Measurements from ENCODE around the gene EVC2.

The EVC2 gene

DNA sequence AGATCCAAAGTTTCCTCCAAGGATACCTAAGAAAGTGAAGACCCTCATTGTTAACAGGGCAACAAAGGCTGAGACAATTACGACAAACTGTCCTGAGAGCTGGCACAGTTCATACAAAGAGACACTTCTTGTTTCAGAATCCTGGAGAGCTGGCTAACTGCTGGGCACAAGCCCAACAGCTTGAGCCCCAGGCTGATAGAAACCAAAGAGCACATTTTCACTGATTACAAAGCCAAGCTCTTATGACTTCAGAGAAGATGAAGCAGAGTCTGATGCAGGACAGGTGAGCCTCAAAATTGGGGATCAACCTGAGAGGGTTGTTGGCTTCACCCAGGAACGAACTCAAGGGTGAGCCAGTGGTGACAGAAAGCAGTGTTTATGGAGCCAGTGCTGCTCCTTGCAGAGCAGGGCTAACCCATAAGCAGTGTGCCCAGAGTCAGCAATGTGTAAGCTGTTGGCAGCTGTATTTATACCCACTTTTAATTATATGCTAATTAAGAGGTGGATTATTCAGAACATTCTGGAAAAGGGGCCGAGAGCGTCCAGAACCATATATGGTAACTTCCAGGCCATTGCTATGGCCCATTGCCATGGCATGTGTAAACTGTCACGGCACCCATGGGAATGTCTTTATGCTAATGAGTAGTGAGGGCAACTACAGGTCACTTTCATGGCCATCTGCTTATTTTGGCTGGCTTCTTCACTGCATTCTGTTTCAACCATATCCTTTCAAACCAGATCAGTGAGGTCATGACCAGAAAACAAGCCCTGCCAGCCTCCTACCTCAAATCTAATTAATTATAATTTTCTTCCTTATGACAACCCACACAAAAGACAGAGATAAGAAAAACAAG is 183.7 kb downstream of the EVC2 start:
- no peak for TF ChIP-seq CTCF (IDR thresholded peaks at IDR 0.05; ENCODE audit: insufficient read depth, low read depth, low read length, missing control alignments)
- no peak for DNase-seq (ENCODE audit: low read depth)

GRCh38 chr4:5517372-5517771 is 191.0 kb downstream of the EVC2 start:
- no peak for DNase-seq (ENCODE audit: low read depth)
- no peak for TF ChIP-seq CTCF (IDR thresholded peaks at IDR 0.05; ENCODE audit: insufficient read depth, low read depth, low read length, missing control alignments)
- no peak overlapping the region for H3K4me3 ChIP-seq (ENCODE audit: low read depth, low read length)

More for the DNA sequence above, 183.7 kb downstream of the EVC2 start:
- H3K4me3 ChIP-seq (ENCODE audit: low read depth, low read length), result no peak overlapping the region

DNA sequence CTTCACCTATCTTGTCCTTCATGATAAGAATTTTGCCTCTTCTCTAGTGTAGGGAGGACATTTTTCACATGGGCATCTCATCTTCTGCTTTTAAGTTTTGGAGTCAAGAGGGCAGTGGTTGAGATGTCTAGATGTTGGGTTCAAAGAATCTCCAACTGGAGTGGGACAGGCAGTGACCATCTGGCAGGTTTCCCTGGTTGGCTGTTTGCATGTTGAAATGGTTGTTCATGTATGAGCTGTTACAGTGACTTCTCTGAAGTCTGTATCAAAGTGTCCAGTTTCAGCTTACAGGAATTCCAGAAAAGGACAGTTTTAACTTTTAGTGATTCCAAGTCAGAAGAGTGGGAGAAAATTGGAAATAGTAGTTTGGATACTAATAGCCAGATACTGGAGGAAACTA is 192.7 kb downstream of the EVC2 start:
- no peak for TF ChIP-seq CTCF (IDR thresholded peaks at IDR 0.05; ENCODE audit: insufficient read depth, low read depth, low read length, missing control alignments)
- H3K4me3 ChIP-seq (ENCODE audit: low read depth, low read length), result no peak overlapping the region
- no peak for DNase-seq (ENCODE audit: low read depth)
